ENCODE data around the gene TOR3A.
"Not testable (repeated sequence)": the region's sequence is repeated elsewhere in the genome, so short reads cannot be mapped to it uniquely, and the experiment has no call there.

DNA sequence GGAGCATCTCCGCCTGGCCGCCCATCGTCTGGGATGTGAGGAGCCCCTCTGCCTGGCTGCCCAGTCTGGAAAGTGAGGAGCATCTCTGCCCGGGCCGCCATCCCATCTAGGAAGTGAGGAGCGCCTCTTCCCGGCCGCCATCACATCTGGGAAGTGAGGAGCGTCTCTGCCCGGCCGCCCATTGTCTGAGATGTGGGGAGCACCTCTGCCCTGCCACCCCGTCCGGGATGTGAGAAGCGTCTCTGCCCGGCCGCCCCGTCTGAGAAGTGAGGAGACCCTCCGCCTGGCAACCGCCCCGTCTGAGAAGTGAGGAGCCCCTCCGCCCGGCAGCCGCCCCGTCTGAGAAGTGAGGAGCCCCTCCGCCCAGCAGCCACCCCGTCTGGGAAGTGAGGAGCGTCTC, 53.3 kb downstream of the TOR3A start:
- TF ChIP-seq, protein P1, sequence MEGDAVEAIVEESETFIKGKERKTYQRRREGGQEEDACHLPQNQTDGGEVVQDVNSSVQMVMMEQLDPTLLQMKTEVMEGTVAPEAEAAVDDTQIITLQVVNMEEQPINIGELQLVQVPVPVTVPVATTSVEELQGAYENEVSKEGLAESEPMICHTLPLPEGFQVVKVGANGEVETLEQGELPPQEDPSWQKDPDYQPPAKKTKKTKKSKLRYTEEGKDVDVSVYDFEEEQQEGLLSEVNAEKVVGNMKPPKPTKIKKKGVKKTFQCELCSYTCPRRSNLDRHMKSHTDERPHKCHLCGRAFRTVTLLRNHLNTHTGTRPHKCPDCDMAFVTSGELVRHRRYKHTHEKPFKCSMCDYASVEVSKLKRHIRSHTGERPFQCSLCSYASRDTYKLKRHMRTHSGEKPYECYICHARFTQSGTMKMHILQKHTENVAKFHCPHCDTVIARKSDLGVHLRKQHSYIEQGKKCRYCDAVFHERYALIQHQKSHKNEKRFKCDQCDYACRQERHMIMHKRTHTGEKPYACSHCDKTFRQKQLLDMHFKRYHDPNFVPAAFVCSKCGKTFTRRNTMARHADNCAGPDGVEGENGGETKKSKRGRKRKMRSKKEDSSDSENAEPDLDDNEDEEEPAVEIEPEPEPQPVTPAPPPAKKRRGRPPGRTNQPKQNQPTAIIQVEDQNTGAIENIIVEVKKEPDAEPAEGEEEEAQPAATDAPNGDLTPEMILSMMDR (IDR thresholded peaks at IDR 0.05), result not testable (repeated sequence)
- TF ChIP-seq POLR2A (IDR thresholded peaks at IDR 0.05), result not testable (repeated sequence)
